ENCODE data around the gene PSMA7.

Gene PSMA7

DNA sequence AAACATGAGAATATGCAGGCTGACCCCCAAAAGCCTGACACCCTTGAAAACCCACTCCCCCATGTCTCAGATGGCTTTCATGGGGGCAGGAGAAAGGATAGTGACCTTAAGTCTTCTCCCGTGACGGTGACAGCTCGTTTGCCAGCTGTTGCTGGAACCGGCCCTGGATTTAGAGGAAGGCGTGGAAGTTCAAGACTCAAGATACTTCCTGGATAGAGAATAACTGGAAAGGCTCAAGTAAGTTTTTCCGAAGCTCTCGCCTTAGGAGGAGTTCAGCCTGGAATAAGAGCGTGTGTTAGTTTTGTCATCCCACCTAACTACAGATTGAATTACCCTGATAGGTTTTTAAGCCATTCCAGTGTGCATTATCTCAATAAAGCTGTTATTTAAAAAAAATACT, 28.1 kb upstream of the PSMA7 start:
- no peak for DNase-seq

DNA sequence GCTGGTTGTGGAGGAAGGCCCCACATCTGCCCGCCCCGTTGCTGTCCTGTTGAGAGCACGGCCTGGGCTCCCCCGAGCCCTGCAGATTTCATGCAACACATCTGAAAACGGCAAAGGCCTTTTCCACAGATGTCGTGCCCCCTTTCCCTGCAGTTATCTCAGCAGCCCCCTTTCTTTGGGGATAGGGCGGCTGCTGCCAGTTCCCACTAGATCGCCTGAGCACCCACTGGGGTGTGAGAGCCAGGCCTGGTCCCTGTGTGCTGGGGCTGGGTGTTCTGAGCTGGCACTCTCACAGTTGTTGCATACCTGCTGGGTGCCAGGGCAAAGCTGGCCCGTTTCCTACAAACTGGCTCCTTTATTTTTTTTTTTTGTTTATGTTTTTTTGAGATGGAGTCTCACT, 27.3 kb upstream of the PSMA7 start:
- no peak for DNase-seq

DNA sequence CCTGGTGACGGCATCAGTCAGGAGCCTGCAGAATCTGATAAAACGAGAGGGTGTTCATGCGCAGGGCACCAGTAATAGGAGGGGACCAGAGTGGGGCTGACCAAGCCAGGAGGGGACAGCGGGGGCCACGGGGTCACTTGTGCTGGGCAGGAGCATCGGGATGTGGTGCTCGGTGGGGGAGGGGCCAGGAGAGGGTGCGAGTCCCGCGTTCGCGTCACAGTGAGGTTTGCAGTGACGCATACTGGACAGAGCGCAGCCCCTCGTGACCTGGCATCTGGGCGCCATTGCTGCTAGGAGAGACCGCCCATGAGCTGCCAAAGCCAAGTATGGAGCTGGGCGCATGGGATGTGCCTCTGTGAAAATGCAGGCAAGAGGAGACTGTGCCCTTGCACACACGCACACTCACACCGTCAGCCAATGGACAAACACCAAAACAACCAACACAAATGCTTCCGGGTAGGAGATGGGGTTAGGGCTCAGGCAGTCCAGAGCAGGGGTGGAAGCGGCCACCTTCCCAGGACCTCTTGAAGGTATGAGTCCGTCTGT, 25.8 kb upstream of the PSMA7 start:
- DNase-seq, result no peak

DNA sequence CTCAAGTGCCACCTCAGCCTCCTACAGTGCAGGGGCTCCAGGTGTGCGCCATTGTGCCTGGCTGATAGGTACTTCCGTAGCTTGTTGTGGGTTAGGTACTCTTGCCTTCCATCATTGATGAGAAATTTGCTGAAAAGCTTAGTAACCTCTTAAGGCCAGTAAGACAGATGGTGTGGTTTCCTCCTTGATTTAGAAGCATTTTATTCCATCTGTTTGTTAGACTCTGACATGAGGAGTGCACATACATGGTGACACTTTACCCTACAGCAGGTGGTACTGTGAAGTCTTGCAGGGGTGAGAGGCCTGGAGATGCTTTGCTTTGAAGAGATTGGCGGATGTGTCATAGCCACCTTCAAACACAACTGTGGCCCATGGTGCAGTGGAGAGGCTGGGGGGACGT, 24.9 kb upstream of the PSMA7 start:
- DNase-seq, result no peak

DNA sequence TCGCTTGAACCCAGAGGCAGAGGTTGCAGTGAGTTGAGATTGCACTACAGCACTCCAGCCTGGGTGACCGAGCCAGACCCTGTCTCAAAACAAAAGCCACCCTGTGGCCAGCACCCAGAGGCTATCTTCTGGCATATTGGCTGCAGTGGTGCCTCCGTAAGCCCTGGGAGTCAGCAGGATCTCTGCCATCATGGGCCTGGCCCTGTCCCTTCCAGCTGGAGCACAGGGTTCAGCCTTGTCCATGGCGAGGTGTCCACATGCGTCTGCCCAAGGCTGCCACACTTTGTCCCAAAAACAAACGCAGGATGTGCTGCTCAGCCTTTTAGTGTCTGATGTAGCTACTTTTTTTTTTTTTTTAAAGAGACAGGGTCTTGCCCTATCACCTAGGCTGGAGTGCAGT, 24.3 kb upstream of the PSMA7 start:
- no peak for DNase-seq

DNA sequence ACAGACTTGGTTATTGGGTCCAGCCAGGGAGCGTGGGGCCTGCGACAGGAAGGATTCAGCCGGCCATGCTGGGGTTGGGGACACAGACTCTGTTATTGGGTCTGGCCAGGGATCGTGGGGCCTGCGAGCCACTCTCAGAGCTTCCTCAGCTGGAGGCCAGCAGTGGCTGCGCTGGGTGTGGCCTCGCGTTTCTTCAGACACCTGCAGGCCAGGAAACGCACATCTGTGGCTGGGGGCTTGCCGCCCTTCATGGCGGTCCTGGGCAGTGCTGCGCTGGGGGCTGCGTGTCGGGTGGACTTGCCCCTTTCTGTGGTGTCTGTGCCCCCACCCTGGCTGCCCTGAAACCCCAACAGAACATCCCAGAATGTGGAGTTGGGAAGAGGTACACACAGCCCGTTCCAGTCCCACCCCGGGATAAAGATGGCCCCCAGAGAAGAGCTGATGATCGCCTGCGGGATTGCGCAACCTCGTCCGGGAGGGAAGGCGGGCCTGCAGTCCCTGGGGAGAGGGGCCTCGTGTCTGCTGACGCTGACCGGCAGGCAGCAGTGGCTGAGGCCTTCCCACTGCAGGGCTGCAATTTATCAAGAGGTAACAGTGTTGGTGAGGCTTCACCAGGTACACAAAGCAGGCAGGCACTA, 22.7 kb upstream of the PSMA7 start:
- DNase-seq, result no peak

DNA sequence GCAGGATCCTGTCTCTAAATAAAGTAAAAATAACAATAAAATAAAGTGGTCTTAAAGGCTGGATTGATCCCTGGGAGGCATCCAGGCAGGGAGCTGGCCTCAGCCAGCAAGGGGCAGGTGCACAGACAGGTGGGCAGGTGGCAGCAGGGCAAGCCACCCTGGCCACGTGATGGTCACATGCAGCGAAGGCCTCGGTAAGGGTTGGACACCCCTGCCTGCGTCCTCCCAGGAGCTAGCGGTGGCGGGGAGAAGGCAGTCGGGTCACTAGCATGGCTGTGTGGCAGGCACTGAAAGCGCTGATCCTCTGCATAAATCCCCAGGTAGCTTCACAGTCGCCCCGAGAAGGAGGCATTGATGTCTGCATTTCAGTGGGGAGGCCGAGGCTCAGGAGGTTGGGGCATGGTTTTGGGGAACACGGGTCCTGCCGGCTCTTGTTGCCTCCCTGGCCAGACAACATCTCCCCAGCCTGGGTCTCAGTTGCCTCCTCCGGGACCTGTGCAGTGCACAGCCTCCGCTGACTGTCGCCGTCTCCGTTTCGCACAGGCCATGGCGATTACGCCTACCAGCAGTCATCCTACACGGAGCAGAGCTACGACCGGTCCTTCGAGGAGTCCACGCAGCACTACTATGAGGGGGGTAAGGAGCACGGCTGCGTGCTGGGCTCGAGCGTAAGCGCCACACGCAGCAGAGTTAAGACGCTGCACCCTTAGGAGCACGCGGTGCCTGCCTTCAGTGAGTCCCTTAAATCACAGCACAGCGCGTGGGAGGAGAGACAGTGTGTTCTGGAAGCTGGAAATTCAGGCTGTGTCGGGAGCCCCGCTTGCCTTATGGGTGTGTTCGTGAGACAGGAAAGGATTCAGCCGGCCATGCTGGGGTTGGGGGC, 21.9 kb upstream of the PSMA7 start:
- no peak for DNase-seq

DNA sequence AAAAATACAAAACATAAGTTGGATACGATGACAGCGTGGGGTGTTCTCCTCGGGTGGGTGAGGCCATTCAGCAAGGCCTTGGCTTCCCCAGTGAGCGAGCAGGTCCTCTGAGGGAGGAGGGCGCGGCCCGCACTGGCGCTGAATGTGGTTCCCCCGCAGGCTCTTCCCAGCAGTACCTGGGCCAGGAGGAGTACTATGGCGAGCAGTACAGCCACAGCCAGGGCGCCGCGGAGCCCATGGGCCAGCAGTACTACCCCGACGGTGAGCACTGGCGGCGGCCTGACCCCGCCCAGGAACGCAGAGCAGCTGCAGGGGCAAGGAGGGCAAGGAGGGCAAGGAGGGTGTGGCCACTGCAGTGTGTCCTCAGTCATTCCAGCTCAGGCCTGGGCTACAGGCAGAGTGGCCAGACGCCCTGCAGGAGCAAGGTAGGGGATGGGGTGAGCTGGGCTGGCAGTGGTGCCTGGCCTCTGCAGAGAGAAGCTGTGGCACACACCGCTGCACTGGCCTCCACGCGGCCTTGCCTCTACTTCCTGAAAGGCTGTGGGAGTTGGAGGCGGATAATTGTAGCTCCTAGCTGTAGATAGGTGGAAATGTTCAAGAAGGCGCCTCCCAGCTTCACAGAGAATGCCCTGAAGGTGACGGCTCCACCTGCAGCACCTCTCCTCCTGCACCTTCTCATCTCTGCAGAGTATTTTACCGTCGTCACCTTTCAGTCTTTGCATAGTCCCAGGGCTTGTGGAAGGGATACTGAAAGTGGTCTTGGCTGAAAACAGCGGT, 21.0 kb upstream of the PSMA7 start:
- DNase-seq, result no peak

DNA sequence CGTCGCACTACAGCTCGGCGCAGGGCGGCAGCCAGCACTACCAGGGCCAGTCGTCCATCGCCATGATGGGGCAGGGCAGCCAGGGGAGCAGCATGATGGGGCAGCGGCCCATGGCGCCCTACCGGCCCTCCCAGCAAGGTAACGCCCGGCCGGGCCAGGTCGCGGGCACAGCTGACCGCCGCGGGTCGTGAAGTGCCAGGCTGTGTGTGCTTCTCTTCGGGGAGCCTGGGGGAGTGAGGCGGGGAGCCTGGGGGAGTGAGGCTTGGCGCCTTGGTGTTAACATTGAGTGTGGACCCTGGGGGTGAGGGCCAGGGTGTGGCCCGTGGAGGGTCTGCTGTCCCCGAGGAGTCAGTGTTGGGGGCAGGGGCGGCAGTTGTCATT, 20.3 kb upstream of the PSMA7 start:
- no peak for DNase-seq

DNA sequence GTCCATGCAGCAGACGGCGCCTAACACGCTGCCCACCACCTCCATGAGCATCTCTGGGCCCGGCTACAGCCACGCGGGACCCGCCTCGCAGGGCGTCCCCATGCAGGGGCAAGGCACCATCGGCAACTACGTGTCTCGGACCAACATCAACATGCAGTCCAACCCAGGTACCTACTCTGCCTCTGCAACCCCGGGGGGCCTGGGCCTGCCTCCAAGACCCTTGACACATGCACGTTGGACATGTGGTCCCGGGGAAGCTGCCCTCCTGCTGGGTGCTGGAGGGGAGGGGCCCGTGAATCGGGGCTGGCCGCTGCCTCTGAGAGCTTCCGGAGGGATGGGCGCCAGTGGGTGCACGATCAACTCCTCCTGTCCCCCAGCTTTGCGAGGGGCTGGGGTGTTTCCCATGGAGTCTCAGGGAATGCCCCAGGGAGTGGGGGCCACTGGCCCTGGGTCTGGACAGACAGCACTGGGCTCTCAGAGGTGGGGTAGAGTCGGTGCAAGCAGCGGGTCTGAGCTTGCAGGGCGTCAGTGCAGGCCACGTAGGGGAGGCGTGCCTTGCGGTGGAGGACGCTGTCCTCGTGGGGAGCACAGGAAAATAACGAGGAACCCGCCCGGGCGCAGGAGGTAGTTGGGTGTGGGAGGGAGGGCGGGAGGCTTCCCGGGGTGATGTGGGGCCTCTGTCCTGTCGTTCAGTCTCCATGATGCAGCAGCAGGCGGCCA, 19.7 kb upstream of the PSMA7 start:
- no peak for DNase-seq

DNA sequence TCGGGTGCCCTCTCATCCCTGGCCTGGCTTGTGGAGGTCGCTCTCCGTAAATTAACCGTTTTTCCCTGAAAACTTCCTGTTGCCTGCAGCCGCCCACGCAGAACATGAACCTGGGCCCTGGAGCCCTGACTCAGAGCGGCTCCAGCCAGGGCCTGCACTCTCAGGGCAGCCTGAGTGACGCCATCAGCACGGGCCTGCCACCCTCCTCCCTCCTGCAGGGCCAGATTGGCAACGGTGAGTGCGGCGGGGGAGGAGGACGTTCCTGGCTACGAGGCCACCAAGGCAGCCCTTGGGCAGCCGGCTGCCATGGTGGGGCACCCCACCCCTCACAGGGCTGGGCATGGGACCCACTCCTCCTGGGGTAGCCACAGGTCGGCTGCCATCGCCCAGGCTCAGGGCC, 18.2 kb upstream of the PSMA7 start:
- DNase-seq, result no peak

DNA sequence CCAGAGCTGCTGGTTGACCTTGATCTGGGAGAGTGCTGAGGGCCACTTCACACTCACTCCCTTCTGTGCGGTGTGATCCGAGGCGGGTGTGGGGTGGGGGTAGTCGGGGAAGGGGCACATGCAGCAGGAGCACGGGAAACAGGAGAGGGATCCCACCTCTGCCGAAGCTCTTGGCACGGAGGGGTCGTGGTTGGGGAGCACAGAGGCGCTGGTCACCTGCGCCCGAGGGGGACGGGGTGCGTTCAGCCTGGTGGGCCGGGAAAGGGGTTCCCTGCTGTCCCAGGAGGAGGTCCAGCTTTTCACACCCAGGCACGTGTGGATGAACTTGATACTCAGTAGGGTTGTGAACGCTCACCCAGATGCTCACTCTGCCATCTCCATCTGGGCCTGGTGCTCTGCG, 17.7 kb upstream of the PSMA7 start:
- no peak for DNase-seq

DNA sequence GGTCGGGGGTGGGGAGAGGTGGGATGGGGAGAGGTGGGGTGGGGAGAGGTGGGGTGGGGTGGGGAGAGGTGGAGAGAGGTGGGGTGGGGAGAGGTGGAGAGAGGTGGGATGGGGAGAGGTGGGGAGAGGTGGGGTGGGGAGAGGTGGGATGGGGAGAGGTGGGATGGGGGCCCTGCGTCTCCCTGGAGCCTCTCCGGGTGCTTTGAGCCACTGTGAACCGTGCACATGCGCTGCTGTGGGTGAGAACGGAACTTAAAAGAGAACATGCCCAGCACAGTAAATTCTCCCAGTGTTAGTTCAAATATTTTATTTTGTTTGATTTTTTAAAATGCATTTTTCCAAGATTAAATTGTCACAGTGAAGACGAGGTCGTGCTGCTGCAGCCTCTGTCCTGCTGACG, 17.1 kb upstream of the PSMA7 start:
- no peak for DNase-seq

DNA sequence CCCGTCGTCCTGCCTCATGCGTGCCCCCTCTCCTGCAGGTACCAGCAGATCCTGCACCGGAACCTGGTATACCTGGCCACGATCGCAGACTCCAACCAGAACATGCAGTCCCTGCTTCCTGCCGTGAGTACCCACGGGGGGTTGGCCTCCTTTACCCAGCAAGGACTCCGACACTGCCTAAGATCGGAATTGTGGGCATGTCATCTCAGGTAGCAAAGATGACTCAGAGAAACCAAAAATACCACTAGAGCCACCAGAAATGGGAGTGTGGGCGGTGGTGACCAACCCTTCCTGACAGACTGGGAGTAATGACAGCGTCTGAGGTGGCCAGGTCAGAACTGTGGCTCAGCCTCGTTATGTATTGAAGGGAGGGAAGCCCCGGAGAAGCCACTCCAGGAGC, 16.6 kb upstream of the PSMA7 start:
- no peak for DNase-seq

DNA sequence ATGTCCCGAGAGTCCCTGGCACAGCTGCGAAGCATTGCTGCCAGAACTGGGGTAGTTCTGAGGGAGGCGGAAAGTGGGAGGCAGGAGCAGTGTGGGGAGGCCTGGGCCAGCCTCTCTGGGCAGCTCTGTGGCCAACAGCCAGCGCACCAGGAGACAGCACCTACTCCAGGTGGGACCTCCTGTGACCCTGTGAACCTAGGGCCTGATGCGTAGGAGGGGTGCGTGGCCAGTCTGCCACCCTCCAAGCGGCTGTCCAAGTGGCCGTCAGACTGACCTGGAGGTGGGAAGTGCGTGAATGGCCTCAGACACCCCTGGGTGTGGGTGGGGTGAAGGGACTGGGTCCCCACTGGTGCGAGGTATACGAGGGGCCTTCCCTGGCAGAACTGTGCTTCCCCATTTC, 15.9 kb upstream of the PSMA7 start:
- no peak for DNase-seq

DNA sequence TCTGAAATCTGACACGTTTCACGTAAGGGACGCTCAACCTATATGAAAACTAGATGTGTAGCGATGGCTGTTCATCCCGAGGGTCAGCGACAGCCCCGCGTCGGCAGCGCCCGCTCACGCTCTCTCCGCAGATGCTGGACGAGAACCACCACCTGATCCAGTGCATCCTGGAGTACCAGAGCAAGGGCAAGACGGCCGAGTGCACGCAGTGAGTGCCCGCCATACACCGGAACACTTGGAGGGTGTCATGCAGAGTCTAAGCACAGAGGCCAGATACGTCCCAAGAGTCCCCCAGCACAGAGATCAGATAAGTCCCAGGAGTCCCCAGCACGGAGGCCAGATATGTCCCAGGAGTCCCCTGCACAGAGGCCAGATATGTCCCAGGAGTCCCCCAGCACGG, 15.3 kb upstream of the PSMA7 start:
- DNase-seq, result no peak

DNA sequence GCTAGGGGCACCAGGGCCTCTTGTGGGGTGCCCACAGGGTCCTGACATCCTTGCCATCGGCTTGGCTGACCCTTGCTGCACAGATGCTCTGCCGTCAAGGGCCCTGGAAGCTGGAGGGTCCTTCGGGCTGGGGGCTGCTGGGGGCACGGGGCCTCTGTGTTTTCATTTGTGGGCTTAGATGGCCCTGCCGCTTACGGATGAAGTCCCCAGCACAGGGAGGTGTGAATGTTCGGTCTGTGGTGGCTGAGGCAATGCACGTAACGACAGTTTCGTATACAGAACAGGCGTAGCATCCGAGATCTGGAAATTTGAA, 14.8 kb upstream of the PSMA7 start:
- DNase-seq, result no peak

DNA sequence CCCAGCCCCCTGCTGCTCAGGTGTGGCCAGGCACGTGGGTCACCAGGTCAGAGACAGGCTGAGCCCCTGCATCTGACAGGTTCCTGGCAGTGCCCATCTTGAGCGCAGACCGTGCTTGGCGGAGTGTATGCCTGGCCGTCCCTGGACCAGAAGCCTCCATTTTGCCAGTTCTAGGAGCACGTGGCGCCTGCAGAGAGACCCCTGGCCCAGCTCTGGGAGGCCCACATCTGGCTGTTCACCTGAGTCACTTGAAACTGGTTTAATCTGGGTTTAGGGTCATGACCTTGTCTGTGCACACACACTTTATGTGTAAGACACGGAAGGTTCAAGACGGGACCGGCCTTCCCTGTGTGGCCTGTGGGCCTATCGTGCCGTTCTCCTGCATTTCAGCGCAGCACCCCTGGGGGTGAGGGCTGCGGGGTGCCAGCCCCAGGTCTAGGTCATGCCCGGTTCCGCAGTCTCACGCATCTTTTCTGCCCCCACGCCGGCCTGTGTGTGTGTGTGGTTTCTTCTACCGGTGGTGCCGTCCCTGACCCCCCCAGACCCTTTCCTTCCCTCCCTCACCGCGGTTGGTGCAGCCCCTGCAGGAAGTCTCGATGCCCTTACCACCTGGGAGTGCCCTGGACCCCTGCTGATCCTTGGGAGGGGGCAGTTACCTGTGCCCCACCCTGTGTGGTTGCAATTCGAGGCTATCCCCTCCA, 14.3 kb upstream of the PSMA7 start:
- no peak for DNase-seq

DNA sequence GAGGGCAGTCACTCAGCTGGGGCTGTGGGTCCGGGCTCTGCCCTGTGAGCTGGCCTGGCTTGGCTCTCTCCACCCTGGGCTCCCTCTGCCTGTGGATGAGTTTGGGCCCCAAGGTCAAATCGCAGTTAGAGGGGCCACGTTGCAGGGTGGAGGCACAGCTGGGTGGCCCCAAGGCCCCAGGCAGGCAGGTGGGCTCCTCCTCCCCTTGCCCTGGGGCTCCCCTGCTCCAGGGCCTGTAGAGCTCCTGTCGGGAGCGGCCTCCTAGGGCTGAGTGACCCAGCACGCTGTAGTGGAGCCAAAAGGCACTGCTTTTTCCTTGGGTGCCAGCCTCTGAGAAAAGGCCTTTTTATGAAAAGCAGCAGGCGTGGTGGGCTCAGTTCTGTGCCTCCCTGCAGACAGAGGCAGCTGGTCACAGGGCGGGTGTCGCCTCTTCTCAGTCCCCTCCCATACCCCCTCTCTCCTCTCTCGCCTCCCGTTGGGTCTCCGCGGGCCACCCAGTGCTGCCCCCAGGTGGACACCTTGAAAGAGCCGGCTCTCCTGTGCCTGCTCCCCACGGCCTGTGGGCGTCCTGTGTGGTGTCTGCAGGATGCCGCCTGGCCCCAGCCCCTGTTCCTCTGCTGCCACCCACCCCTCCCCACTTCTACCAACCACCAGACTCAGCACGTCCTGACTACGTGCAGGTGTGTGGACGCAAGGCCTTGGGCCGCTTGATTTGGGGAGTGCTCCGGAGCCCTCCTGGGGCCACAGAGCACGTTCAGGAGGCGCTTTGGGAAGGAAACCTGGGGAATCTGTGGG, 13.6 kb upstream of the PSMA7 start:
- peak; percentile 82 for DNase-seq

DNA sequence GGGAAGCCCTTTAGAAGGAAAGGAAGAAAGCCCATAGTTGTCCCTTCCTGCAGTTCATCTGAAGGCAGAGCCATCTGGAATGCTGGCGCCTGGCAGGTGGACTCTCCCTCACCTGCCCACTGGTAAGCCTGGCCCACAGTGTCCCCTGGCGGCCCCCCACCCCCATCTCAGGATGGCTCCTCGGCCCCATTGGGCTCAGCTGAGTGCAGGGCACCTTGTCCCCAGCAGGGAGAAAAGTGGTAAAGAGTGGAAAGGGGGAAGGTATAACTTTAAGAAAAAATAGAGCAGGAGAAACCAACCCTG, 13.0 kb upstream of the PSMA7 start:
- no peak for DNase-seq

DNA sequence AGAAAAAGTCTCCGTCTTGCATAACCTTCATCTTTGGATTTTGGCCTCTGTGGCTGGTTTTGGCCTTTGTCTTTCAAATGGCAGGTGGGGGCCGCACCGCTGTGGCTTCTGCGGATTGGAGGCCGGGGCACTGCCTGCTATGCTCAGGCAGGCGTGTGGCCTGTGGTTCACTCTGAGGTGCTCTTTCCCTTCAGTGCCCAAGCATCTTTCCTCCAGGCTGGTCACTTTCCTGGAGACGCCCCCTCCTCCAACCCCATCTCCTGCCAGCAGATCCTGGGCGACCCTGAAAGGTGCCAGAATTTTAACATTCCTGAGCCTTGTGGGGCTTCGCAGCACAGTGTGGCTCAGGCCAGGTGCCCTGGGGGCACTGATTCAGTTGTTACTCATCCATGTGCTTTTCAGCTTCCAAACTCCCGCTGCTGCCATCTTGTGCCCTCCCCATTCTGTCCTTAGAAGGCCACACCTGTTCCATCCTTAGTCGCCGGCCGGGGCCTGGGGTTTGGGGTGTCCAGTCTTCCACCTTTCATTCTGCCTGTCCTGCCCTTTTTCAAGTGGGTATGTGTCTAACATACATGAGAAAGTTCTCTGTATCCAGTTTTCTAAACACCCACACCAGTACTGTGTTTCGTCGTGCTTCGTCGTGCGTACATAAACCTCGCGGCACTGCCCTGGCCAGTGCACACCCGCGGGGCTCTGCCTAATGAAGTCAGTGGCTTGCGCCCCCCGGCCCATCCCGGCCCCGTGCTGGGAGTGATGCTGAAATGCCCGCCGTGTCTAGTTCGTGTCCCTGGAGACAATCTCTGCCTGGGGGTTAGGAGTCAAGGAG, 12.4 kb upstream of the PSMA7 start:
- peak; percentile 8 for DNase-seq

Data from eye (tissue), 1 donor.